Measurements from ENCODE around the gene EXOC3L1.
A peak's percentile ranks its signal among the peaks of the same experiment; 100 is the strongest.

EXOC3L1 gene

GRCh38 chr16:67216612-67217490 lies 26.9 kb upstream of the EXOC3L1 start:
- DNase-seq, result no peak

- DNase-seq, result no peak
These were observed 25.8 kb upstream of the EXOC3L1 start for GRCh38 chr16:67215706-67216105.

- DNase-seq, result no peak
These were observed 23.5 kb upstream of the EXOC3L1 start for GRCh38 chr16:67213197-67214019.

- peak; percentile 94 for DNase-seq
These were observed 22.8 kb upstream of the EXOC3L1 start for GRCh38 chr16:67212766-67213165.

GRCh38 chr16:67211674-67212073 lies 21.7 kb upstream of the EXOC3L1 start:
- DNase-seq, result no peak

GRCh38 chr16:67210069-67210937 lies 20.4 kb upstream of the EXOC3L1 start:
- no peak for DNase-seq

GRCh38 chr16:67209565-67209964 lies 19.6 kb upstream of the EXOC3L1 start:
- no peak for DNase-seq

GRCh38 chr16:67208154-67208896 lies 18.4 kb upstream of the EXOC3L1 start:
- DNase-seq, result no peak

- DNase-seq, result peak; percentile 92
These were observed 17.5 kb upstream of the EXOC3L1 start for GRCh38 chr16:67207249-67208091.

- DNase-seq, result peak; percentile 82
These were observed 16.9 kb upstream of the EXOC3L1 start for GRCh38 chr16:67206838-67207248.

- no peak for DNase-seq
These were observed 16.3 kb upstream of the EXOC3L1 start for GRCh38 chr16:67206129-67206837.

- no peak for DNase-seq
These were observed 14.1 kb upstream of the EXOC3L1 start for GRCh38 chr16:67204076-67204475.

GRCh38 chr16:67202956-67203493 lies 13.1 kb upstream of the EXOC3L1 start:
- no peak for DNase-seq

- no peak for DNase-seq
These were observed 12.5 kb upstream of the EXOC3L1 start for GRCh38 chr16:67202426-67202825.

GRCh38 chr16:67201411-67202345 lies 11.7 kb upstream of the EXOC3L1 start:
- DNase-seq, result no peak

GRCh38 chr16:67200491-67200890 lies 10.6 kb upstream of the EXOC3L1 start:
- DNase-seq, result no peak

GRCh38 chr16:67199808-67200198 lies 9.9 kb upstream of the EXOC3L1 start:
- DNase-seq, result no peak

GRCh38 chr16:67199011-67199807 lies 9.3 kb upstream of the EXOC3L1 start, which contains the start of gene ELMO3:
ELMO3 (plus strand) TSS chr16:67199131; CDS start chr16:67199327, 196 bp downstream.
- DNase-seq, result peak; percentile 95

All from islet precursor cell (in vitro differentiated cells).